NK-92 (cell line): ENCODE results near the gene KCNIP4.
"Not testable (repeated sequence)": the region's sequence is repeated elsewhere in the genome, so short reads cannot be mapped to it uniquely, and the experiment has no call there.

Experiments used
- DNase-seq: peaks from one replicate; lab custom pipeline; 2025; ENCODE audit not compliant: unreplicated experiment; lab: John Stamatoyannopoulos, UW

Gene KCNIP4

DNA sequence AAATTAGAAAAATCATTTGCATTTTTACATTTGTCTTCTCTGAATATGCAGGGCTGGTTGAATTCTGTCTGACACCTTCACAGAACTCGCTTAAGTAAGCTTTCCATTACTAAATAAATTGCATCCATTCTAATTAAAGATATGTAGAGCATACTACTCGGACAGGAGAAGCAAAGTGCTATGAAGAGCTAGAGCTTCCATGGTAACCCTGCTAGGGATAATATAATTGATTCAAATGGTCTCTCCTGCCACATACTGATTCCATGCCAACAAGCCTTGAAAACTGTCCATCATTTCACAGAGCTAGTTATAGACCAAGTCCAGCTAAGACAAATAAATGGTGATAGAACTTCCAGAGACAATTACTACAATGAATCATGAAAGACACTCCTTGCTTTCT is 571.5 kb downstream of the KCNIP4 start:
- DNase-seq = no peak

DNA sequence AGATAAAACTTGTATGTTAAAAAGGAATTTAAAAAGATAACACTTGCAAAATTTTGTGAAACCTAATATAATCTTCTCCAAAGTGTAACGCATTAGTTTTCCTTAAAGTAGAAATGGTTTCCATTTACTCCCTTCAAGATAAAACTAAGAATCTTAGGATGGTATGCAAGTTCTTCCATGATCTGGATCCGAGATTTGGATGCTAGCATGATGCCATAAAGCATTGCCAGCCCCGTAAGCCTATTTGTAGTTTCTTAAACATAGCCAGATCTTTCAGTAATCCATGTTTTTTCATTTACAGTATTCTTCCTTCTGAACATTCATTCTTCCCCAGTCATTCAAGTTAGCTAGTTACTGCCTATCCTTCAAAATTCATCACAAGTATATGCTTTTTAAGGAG is 572.4 kb downstream of the KCNIP4 start:
- no peak for DNase-seq

DNA sequence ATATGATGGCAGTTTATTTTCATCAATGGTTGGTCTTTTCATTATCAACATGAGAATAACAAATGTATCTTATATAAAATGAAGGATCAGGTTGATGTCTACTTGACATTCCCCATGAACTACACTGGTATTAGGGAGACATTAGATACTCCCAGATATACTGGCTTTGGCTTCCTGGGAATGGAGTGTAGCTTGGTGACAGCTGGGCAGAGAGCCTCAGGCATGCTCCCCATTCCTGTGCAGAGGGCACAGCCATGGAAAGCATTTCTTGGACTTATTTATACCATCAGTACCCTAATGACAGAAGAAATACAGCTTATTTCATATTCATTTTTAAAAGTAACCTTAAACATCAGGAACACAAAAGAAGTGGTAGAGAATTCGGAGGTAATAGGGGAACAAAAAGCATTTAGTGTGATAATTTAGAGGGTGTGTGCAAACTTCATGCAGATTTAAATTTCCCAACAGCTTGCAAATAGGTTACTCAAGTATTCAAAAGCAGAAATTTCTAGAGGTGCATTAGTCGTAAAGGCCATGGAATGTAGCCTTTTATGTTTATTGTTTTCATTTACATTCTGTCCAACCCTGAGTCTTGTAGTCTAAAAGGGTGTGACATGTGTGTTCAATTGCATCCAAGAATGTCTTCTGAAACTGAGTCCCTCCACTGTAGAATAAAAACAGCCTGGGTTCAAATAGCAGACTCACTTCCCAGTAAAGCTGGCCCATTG is 573.8 kb downstream of the KCNIP4 start:
- DNase-seq = no peak

DNA sequence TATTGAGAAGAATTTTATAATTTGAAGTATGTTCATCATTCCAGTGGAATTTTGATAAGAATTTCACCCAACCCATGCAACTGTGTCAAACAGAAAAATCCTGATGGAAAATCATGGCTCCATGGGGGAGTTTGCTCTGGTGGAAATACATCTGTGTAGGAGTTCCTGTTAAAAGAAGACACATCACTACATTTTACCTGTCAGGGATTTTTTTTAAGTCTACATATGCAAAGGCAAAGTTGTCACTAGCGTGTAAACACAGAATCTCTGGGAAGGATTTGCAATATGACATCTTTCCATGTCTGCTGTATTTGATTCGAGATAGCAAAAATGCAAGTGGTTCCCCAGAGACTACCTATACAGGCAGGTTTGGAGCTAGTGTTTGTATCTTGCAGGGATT is 581.0 kb downstream of the KCNIP4 start:
- no peak for DNase-seq

GRCh38 chr4:21366840-21367239 is 581.7 kb downstream of the KCNIP4 start:
- DNase-seq = no peak

DNA sequence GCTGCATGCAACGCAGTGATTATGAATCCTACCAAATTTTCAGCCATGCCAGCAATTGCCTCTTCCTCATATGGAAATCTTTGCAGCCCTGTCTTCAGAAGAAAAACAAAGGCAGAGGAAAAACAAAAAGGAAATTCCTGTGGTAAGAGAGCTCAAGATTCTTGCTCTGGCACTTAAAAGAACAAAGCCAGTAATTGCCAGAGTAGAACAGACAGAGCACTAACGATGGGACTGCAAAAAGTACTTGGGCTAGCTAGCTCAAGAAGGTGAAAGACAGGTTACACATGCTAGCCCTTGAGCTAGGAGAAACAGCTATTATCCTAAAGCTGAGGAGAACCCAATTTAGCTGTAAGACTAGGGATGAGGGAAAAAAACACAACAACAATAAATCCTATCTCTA is 582.3 kb downstream of the KCNIP4 start:
- DNase-seq = no peak

- no peak for DNase-seq
Measured at GRCh38 chr4:21363701-21364100, 584.9 kb downstream of the KCNIP4 start.

DNA sequence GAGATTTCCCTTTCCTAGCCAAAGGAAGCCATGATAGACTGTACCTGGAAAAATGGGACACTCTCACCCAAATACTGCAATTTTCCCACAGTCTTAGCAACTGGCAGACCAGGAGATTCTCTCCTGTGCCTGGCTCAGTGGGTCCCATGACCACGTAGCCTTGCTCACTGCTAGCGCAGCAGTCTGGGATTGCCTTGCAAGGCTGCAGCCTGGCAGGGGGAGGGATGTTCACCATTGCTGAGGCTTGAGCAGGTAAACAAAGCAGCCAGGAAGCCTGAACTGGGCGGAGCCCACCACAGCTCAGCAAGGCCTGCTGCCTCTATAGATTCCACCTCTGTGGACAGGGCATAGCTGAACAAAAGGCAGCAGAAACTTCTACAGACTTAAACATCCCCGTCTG is 596.2 kb downstream of the KCNIP4 start:
- not testable (repeated sequence) for DNase-seq

- DNase-seq = no peak
Measured at GRCh38 chr4:21347142-21347541, 601.4 kb downstream of the KCNIP4 start.

DNA sequence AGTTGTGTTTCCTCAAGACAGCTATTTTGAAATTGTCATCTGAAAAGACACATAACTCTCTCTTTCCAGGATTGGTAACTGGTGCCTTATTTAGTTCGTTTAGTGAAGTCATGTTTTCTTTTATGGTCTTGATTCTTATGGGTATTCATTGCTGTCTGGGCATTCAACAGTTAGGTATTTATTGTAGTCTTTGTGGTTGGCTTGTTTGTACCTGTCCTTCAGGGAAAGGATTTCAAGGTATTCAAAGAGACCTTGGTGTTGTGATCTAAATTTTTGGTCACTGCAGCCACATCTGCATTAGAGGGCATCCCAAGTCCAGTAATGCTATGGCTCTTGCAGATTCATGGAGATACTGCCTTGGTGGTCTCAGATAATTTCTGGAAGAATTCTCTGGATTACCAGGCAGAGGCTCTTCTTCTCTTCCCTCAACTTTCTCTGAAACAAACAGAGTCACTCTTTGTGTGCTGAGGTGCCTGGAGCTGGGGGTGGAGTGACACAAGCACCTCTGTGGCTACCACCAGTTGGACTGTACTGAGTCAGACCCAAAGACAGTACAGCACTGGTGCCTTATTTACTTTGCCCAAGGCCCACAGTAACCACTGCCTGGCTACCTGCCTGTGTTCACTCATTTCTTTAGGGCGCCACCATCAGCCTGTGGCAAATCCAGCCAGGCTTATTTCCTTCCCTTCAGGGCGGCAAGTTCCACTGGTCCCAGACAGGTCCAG is 620.4 kb downstream of the KCNIP4 start:
- no peak for DNase-seq

- DNase-seq = no peak
Measured at GRCh38 chr4:21320034-21320433, 628.5 kb downstream of the KCNIP4 start.

GRCh38 chr4:21307709-21308108 is 640.9 kb downstream of the KCNIP4 start:
- DNase-seq = no peak

DNA sequence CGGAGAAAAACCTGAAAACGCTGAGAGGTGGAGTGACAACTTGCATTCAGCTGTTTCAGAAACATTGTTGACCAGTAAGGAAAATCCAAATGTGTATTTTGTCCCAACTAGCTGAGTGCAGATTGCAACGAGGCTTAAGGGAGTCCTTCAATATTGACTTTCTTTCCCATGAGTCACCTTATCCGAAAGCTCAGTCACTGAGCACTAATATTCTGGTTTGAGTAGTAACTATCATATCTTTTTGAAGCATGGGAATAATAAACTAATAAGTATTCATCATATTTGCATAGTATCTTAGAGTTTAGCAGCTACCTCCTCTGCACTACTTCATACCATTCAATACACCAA is 644.1 kb downstream of the KCNIP4 start:
- DNase-seq = no peak

DNA sequence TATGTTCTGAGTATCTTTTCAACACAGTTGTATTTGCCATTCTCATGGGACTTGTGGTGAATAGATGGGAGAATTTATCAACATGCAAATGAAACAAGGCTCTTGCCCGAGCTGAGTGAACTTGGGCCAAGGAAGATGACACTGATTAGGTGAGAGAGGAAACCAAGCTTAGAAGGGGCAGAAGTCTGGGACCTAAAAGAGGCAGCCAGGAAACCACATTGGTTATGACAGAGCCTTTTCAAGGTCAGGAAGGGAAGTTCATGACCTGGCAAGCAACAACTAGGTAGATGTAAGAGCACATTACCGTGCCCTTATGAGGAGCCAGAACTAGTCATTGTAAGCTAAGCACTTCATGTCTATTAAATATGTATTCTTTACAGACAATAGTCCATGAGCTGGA is 658.0 kb downstream of the KCNIP4 start:
- no peak for DNase-seq

DNA sequence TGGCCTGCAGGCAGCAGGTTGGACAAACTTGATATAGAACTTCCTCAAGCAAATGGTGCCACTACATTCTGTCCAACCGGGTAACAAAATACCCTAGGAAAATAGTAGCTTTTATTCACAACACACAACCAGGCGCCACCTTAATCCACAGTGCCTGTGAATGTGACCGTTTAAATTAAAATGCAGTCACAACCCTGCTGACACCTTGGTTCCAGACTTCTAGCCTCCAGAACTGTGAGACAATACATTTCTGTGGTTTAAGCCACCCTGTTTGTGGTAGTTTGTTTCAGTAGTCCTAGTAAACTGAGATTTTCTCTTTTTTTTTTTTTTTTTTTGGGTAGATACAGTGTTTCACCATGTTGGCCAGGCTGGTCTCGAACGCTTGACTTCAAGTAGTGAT is 672.5 kb downstream of the KCNIP4 start:
- DNase-seq = no peak

DNA sequence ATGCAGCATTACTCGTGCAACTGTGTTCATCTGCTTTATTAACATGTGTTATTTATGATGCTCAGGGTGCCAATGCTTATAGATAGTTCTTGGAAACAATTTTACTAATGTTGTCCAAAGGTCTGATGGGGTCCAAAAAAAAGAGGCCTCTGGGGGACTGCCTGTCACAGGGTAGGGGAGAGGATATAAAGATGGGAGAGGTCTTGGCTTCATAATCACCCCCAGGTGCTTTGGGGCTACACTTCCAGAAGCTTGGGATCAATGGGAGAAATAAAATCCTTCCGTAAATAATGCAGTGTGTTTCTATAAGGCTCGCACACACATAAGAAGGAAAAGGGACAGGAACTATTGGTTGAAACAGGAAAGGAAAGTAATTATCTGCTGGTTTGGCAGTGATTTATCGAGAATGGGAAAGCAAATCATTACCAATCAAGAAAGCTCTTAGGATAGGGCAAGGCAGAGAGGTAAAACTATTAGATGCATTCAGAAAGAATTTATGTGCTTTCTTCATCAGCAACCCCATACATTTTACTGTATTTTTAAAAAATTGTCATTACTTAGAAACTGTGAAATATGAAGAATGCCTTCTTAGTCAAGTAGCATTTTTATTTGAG is 677.0 kb downstream of the KCNIP4 start:
- no peak for DNase-seq

- DNase-seq = no peak
Measured at GRCh38 chr4:21248331-21248730, 700.2 kb downstream of the KCNIP4 start.

GRCh38 chr4:21242163-21242562 is 706.4 kb downstream of the KCNIP4 start:
- DNase-seq = no peak

DNA sequence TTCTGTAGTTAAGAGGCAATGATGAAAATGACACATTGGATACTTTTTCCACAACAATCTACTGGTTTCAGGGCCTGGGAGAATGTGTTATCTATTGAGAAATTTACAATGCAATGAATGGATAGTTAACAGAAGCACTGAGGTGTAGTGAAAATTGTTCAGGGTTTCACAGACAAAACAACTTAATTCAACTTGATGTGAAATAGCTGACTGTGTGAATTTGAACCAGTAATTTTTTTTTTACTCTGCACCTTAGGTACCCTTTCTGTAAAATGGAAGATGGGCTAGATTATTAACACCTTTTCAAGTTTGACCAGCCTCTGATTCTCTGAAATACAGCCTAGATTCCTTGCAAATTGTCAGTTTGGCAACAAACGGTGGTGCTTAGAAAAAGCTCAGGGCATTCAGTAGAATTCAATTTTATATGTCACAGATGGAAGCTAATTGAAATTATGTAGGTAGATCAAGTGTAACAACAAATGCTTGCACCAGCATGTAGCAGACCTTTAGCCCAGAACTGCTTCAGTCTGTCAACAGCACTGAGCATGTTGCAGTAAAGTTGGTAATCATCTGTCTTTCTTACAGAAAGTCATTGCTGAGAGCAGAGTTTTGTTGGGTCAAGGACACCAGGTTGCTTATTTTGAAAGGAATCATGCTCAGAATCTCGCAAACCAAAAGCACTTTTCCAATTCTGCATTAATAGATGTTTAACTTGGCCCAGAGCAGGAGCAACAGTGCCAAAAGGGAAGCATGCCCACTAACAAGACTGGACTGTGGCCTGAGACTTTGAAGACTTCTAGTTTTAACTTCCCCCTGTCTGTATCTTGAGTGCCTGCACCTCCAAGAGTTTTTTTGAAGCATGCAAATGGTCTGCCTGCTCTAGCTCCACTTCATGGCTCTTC is 721.7 kb downstream of the KCNIP4 start:
- DNase-seq = no peak

- DNase-seq = no peak
Measured at GRCh38 chr4:21211846-21212245, 736.7 kb downstream of the KCNIP4 start.

- DNase-seq = no peak
Measured at GRCh38 chr4:21209860-21210259, 738.7 kb downstream of the KCNIP4 start.
